ENCODE data around the gene PRSS37.

PRSS37 gene

DNA sequence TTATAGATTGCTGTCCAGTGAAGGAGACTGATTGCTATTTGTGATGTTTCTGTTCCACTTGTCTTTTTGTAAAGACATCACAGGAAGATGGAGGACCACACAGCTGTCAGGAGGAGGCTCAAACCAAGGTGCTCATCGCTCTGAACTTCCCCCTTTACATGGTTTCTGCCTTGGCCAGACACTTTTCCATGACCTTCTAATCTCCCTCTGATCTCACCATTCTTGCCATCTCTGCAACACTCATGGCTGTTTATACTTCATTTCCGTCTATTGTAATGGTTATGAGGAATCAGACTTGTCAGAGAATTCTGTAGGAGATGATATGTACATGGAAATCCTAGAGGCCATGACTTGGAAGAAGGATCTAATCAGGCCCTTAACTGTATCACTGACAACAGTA is 53.0 kb downstream of the PRSS37 start:
- DNase-seq (ENCODE audit: low spot score): no peak
